Loucy (cell line): ENCODE results near the gene ZNF140.

Experiments used
- EZH2phosphoT487 ChIP-seq: fragments of 200-600 bp; IDR thresholded peaks from 2 replicates; pipeline ENCODE4 v1.6.1; 2018; ENCODE audit warnings: antibody characterized with exemption, mild to moderate bottlenecking, moderate library complexity, borderline replicate concordance
- TF ChIP-seq, protein P1 (sequence below): fragments of 200-600 bp; sonication (generic); conservative IDR thresholded peaks from 2 replicates; pipeline ENCODE4 v1.5.1; 2014; ENCODE audit warnings: mild to moderate bottlenecking, antibody characterized with exemption, low read length

DNA sequence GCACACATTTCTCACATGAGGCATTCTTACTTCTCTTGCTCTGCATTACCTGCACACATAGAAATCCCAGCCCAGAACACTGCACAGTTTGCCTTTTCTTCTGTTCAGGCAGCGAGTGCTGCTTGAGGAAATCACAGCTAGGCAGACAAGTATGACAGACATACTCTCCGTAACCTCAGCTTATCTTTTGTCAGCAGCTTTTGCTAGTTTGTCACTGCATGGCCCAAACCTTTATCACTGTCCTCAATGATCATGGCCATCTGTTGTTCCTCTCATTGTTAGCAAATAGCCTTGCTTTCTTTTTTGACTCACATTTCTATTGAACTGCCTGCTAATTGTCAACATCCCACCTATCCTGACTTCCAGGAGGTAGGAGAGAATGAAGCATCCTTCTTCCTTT, 55.0 kb downstream of the ZNF140 start:
- TF ChIP-seq, protein P1, sequence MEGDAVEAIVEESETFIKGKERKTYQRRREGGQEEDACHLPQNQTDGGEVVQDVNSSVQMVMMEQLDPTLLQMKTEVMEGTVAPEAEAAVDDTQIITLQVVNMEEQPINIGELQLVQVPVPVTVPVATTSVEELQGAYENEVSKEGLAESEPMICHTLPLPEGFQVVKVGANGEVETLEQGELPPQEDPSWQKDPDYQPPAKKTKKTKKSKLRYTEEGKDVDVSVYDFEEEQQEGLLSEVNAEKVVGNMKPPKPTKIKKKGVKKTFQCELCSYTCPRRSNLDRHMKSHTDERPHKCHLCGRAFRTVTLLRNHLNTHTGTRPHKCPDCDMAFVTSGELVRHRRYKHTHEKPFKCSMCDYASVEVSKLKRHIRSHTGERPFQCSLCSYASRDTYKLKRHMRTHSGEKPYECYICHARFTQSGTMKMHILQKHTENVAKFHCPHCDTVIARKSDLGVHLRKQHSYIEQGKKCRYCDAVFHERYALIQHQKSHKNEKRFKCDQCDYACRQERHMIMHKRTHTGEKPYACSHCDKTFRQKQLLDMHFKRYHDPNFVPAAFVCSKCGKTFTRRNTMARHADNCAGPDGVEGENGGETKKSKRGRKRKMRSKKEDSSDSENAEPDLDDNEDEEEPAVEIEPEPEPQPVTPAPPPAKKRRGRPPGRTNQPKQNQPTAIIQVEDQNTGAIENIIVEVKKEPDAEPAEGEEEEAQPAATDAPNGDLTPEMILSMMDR: no peak
- TF ChIP-seq EZH2phosphoT487: no peak
